ENCODE data around the gene TECR.

- TF ChIP-seq CTCF (IDR thresholded peaks at IDR 0.05; ENCODE audit: low read length) (no peak), EZH2 (optimal IDR thresholded peaks at IDR 0.05; ENCODE audit: low read depth, low read length) (no peak), EZH2phosphoT487 (IDR thresholded peaks at IDR 0.05; ENCODE audit: low read length) (no peak)
Measured at GRCh38 chr19:14575428-14575980, 46.1 kb downstream of the TECR start.

All from MM.1S (cell line).